Aorta (tissue), 5 donors: ENCODE data around the gene AGO3. TPM values are rescaled to one million over a fixed set of nuclear protein-coding genes. Genes with fewer than 3 reads are reported as not detected.
"Not testable (repeated sequence)": the region's sequence is repeated elsewhere in the genome, so short reads cannot be mapped to it uniquely, and the experiment has no call there.

Experiments used
- ATAC-seq: fragments of 200-7000 bp; cut with Tn5 transposase; one replicate; pipeline ENCODE4 v1.9.1; 2022; ENCODE audit warnings: moderate library complexity; ENCODE audit not compliant: low FRiP score
- DNase-seq, 2 donors: peaks; one replicate each; pipeline ENCODE4 v3.0.0-alpha.2; 2020
- H3K27ac ChIP-seq, 2 donors: one replicate each; pipeline ENCODE4 v1.5.1; 2013; ENCODE audit warnings: low read length in 2 of 2, mild to moderate bottlenecking in 2 of 2, moderate library complexity in 2 of 2, control low read depth in 1 of 2, inconsistent platforms in 1 of 2, low read depth in 1 of 2
- H3K27me3 ChIP-seq, 2 donors: one replicate each; pipeline ENCODE4 v1.6.1; 2013; ENCODE audit warnings: control low read depth in 1 of 2, low read length in 1 of 2, mild to moderate bottlenecking in 1 of 2, moderate library complexity in 1 of 2; ENCODE audit not compliant: insufficient read depth in 2 of 2, control insufficient read depth in 1 of 2
- H3K36me3 ChIP-seq, 2 donors: one replicate each; pipeline ENCODE4 v1.6.1; 2013; ENCODE audit warnings: control low read depth in 1 of 2, low read length in 1 of 2, mild to moderate bottlenecking in 1 of 2; ENCODE audit not compliant: insufficient read depth in 2 of 2, control insufficient read depth in 1 of 2
- H3K4me1 ChIP-seq, 2 donors: one replicate each; pipeline ENCODE4 v1.6.1; 2013; ENCODE audit warnings: low read length in 2 of 2, control low read depth in 1 of 2, mild to moderate bottlenecking in 1 of 2, moderate library complexity in 1 of 2; ENCODE audit not compliant: insufficient read depth in 2 of 2, control insufficient read depth in 1 of 2
- H3K4me3 ChIP-seq, 2 donors: one replicate each; pipeline ENCODE4 v1.5.1; 2013; ENCODE audit warnings: low read length in 2 of 2, control low read depth in 1 of 2, mild to moderate bottlenecking in 1 of 2
- H3K9me3 ChIP-seq: one replicate; pipeline ENCODE4 v1.6.1; 2013; ENCODE audit warnings: mild to moderate bottlenecking, low read length; ENCODE audit not compliant: control insufficient read depth
- WGBS, 2 donors: extraction: QIAGEN DNeasy Blood & Tissue Kit; methylation state at CpG; one replicate each; pipeline ENCODE4 v1.1.7; 2013; 5-methylcytosine and 5-hydroxymethylcytosine counted together
- intact Hi-C, 2 donors: fragments of 100-400 bp; cut with DNase I; formaldehyde crosslinking; loops; one replicate each; pipeline versions ENCODE4 v1.14.2 to v1.15.0; 2022
- polyA plus RNA-seq, 2 donors: library from polyadenylated mRNA; stranded (reverse); fragments of 200-250 nt; gene quantifications; one replicate each; pipeline ENCODE4 v1.2.3, GENCODE V29; 2013
- total RNA-seq, 2 donors: library from RNA; stranded (reverse); fragmentation: NEBNext Ultra II Directional; extraction: Animal tissue kit (Norgen Biotek cat#: 25700); gene quantifications; one replicate each; pipeline ENCODE4 v1.2.1, GENCODE V29; 2021
- donor health status: healthy with polysubstance abuse.
- donor health status: Bipolar disorder and iron deficiency.
- donor health status: DM: no; HTN: no; CAD: no.
- donor health status: DM: no; HTN: no; CAD: no.
- donor health status: DM: yes; HTN: yes; CAD: no.

The AGO3 gene
- total and polyA plus RNA-seq, 4 donors, result 1.1 to 50.4 (median 26.2) TPM

GRCh38 chr1:36006941-36007500 lies 76.1 kb downstream of the AGO3 start:
- intact Hi-C loops, result no loop called here
- no peak overlapping the region for H3K27ac ChIP-seq
- no peak overlapping the region for H3K4me3 ChIP-seq
- WGBS, 2 donors, result 97 to 99% methylated on average over 3 of the region's 3 CpGs
- H3K9me3 ChIP-seq, result no peaks in the 10 kb centered on the region
- H3K4me1 ChIP-seq, result no peaks in the 10 kb centered on the region
- ATAC-seq, result no peak
- H3K36me3 ChIP-seq, result no peaks in the 10 kb centered on the region
- DNase-seq, result no peak
- no peaks in the 10 kb centered on the region for H3K27me3 ChIP-seq

GRCh38 chr1:36007741-36008140 lies 76.8 kb downstream of the AGO3 start:
- H3K9me3 ChIP-seq, result no peaks in the 10 kb centered on the region
- ATAC-seq, result no peak
- H3K27ac ChIP-seq, result peak overlapping the region in 1 of 2 donors; percentile 51
- no peak for DNase-seq
- intact Hi-C loops, result no loop called here
- H3K27me3 ChIP-seq, result no peaks in the 10 kb centered on the region
- H3K36me3 ChIP-seq, result no peaks in the 10 kb centered on the region
- no peak overlapping the region for H3K4me3 ChIP-seq
- H3K4me1 ChIP-seq, result no peaks in the 10 kb centered on the region
- 77 to 83% methylated on average over 2 of the region's 2 CpGs for WGBS, 2 donors

- H3K4me1 ChIP-seq, result no peaks in the 10 kb centered on the region
- H3K27ac ChIP-seq, result peak overlapping the region in 1 of 2 donors; percentile 96
- whole genome bisulfite sequencing, 2 donors, result 32 to 39% methylated on average over 9 of the region's 9 CpGs
- ATAC-seq, result no peak
- no peaks in the 10 kb centered on the region for H3K27me3 ChIP-seq
- DNase-seq, result no peak
- no peaks in the 10 kb centered on the region for H3K9me3 ChIP-seq
- H3K36me3 ChIP-seq, result no peaks in the 10 kb centered on the region
- no peak overlapping the region for H3K4me3 ChIP-seq
- intact Hi-C loops, result no loop called here
Measured at GRCh38 chr1:36008546-36009197, 77.8 kb downstream of the AGO3 start.

- WGBS, 2 donors, result 84 to 89% methylated on average over 2 of the region's 2 CpGs
Measured at GRCh38 chr1:36014722-36015220, 83.9 kb downstream of the AGO3 start.

GRCh38 chr1:36016686-36017085 lies 85.8 kb downstream of the AGO3 start:
- Histone ChIP-seq H3K27me3 (no peaks in the 10 kb centered on the region), H3K9me3 (no peaks in the 10 kb centered on the region), H3K4me3 (no peak overlapping the region), H3K27ac (no peak overlapping the region), H3K4me1 (no peaks in the 10 kb centered on the region), H3K36me3 (peaks cover 2 to 9% of the 10 kb centered on the region in 2 donors)
- no peak for DNase-seq
- intact Hi-C loops, result no loop called here
- ATAC-seq, result no peak
- 97 to 100% methylated on average over 2 of the region's 2 CpGs for WGBS, 2 donors

More at GRCh38 chr1:36014722-36015220, 83.9 kb downstream of the AGO3 start:
- H3K9me3 ChIP-seq, result no peaks in the 10 kb centered on the region
- H3K4me1 ChIP-seq, result no peaks in the 10 kb centered on the region
- no peak overlapping the region for H3K27ac ChIP-seq
- H3K36me3 ChIP-seq, result peaks cover 2 to 9% of the 10 kb centered on the region in 2 donors
- ATAC-seq (no peak), DNase-seq (no peak)
- no peaks in the 10 kb centered on the region for H3K27me3 ChIP-seq
- intact Hi-C loops, result no loop called here
- no peak overlapping the region for H3K4me3 ChIP-seq

GRCh38 chr1:36023098-36023769 lies 92.3 kb downstream of the AGO3 start:
- Histone ChIP-seq H3K4me3 (peak overlapping the region in 1 of 2 donors; percentile 11), H3K9me3 (no peaks in the 10 kb centered on the region), H3K4me1 (no peaks in the 10 kb centered on the region), H3K27ac (peak overlapping the region in 1 of 2 donors; percentile 52), H3K36me3 (peaks cover 2 to 3% of the 10 kb centered on the region in 2 donors), H3K27me3 (no peaks in the 10 kb centered on the region)
- intact Hi-C loops, result no loop called here
- DNase-seq (no peak), ATAC-seq (no peak)
- 7 to 12% methylated on average over 5 of the region's 5 CpGs for WGBS, 2 donors

GRCh38 chr1:36024024-36024423 lies 93.1 kb downstream of the AGO3 start:
- H3K4me1 ChIP-seq, DNase-seq, intact Hi-C loops, H3K36me3 ChIP-seq, H3K27ac ChIP-seq, H3K4me3 ChIP-seq, H3K9me3 ChIP-seq, H3K27me3 ChIP-seq, ATAC-seq: not testable (repeated sequence)
- WGBS, 2 donors, result 96 to 97% methylated on average over 3 of the region's 3 CpGs

GRCh38 chr1:36024847-36025246 lies 93.9 kb downstream of the AGO3 start:
- no peak for ATAC-seq
- no peak for DNase-seq
- Histone ChIP-seq H3K9me3 (no peaks in the 10 kb centered on the region), H3K4me1 (no peaks in the 10 kb centered on the region), H3K27ac (no peak overlapping the region), H3K4me3 (no peak overlapping the region), H3K27me3 (no peaks in the 10 kb centered on the region), H3K36me3 (peaks cover 2 to 3% of the 10 kb centered on the region in 2 donors)
- WGBS, 2 donors, result 95 to 100% methylated on average over 1 of the region's 1 CpG
- intact Hi-C loops, result no loop called here
